ENCODE results near the gene IPO4. TPM values are rescaled to one million over a fixed set of nuclear protein-coding genes. Genes with fewer than 3 reads are reported as not detected.

The IPO4 gene
- total and polyA plus RNA-seq, 10 of the 15 experiments (the other 5 are each of a cell fraction or from before 2014, with no cell fraction given), result 7.8 to 139 (median 37.6) TPM

GRCh38 chr14:24177891-24178290 lies 10.7 kb downstream of the IPO4 start:
- ChIA-PET CTCF (interaction anchor here (1.1 kb wide), 1 partner anchor 16 kb away, joined by 3 read pairs; the partner anchor contains the start of gene IRF9), POLR2A (interaction anchor here (1.1 to 1.3 kb wide), 2 partner anchors 17 to 68 kb away, joined by 3 to 4 read pairs; partner anchors contain the start of gene IRF9), RAD21 (ENCODE audit: unreplicated experiment) (no interaction called here), SMC1A (ENCODE audit: uncharacterized antibody, unreplicated experiment) (no interaction called here)
- Histone ChIP-seq H3K9ac (ENCODE audit: control insufficient read depth, insufficient read depth, low read length) (no peak overlapping the region), H3K4me3 (no peak overlapping the region), H3K4me2 (ENCODE audit: control insufficient read depth, insufficient read depth) (no peak overlapping the region), H2AFZ (ENCODE audit: control insufficient read depth, low read depth, low read length) (no peak overlapping the region), H3K27me3 (replicated peaks in 1 of 2; ENCODE audit: control insufficient read depth in 2 of 2, insufficient read depth in 2 of 2, low read length in 1 of 2) (no peaks in the 10 kb centered on the region), H3K27ac (ENCODE audit: control insufficient read depth, insufficient read depth) (no peak overlapping the region), H3K79me2 (ENCODE audit: control insufficient read depth, insufficient read depth, low read length) (no peaks in the 10 kb centered on the region), H4K20me1 (ENCODE audit: control insufficient read depth, insufficient read depth) (no peaks in the 10 kb centered on the region), H3K9me3 (replicated peaks; ENCODE audit: control insufficient read depth, insufficient read depth, low read length) (no peaks in the 10 kb centered on the region), H3K4me1 (ENCODE audit: control insufficient read depth, insufficient read depth, low read length) (no peaks in the 10 kb centered on the region), H3K36me3 (ENCODE audit: control insufficient read depth in 2 of 2, insufficient read depth in 2 of 2, low read length in 1 of 2) (peaks cover 14 to 38% of the 10 kb centered on the region in 2 experiments; a peak in 3 of 4 replicates)
- ATAC-seq (no peak), FAIRE-seq (no peak), DNase-seq (ENCODE audit: low read depth, low spot score) (no peak)
- intact Hi-C loops (cut with micrococcal nuclease; ENCODE audit: unreplicated experiment) (no loop called here), in situ Hi-C loops (cut with MboI) (no loop called here)
- 93% methylated on average over 7 of the region's 14 CpGs for WGBS (ENCODE audit: insufficient coverage, insufficient replicate concordance, low lambda C conversion rate, missing lambda C conversion rate)
- no peak for TF ChIP-seq ZNF24 (IDR thresholded peaks at IDR 0.05)
- no peak for TF ChIP-seq YY1 (IDR thresholded peaks at IDR 0.05; ENCODE audit: low read depth, low read length)
- no peak for TF ChIP-seq KDM1A (IDR thresholded peaks at IDR 0.05; ENCODE audit: borderline replicate concordance)
- no TSS peak for BruUV-seq (replicated peaks)

- no peak overlapping the region for H3K4me3 ChIP-seq
- ChIA-PET CTCF (interaction anchor here (1.1 kb wide), 1 partner anchor 16 kb away, joined by 3 read pairs; the partner anchor contains the start of gene IRF9), RAD21 (ENCODE audit: unreplicated experiment) (no interaction called here), SMC1A (ENCODE audit: uncharacterized antibody, unreplicated experiment) (interaction anchor here (1.0 kb wide), 1 partner anchor 16 kb away, joined by 3 read pairs; the partner anchor contains the start of gene IRF9), POLR2A (interaction anchor here (1.1 to 1.3 kb wide), 2 partner anchors 17 to 67 kb away, joined by 3 to 4 read pairs; partner anchors contain the start of gene IRF9)
- in situ Hi-C loops (cut with MboI), result no loop called here
- no peak for TF ChIP-seq HSF1 (IDR thresholded peaks at IDR 0.05; ENCODE audit: low read depth, low read length)
- TF ChIP-seq SMARCA5 (IDR thresholded peaks at IDR 0.05), result no peak
- peak; percentile 14; the same call in 1 of the 2 replicates for TF ChIP-seq POLR2AphosphoS5 (IDR thresholded peaks at IDR 0.05; ENCODE audit: low read length)
- H3K27ac ChIP-seq (ENCODE audit: control insufficient read depth, insufficient read depth), result no peak overlapping the region
- no peaks in the 10 kb centered on the region for H4K20me1 ChIP-seq (ENCODE audit: control insufficient read depth, insufficient read depth)
- 87% methylated on average over 12 of the region's 12 CpGs for WGBS (ENCODE audit: insufficient coverage, insufficient replicate concordance, low lambda C conversion rate, missing lambda C conversion rate)
- BruUV-seq (replicated peaks), result no TSS peak
- no peaks in the 10 kb centered on the region for H3K4me1 ChIP-seq (ENCODE audit: control insufficient read depth, insufficient read depth, low read length)
- peaks cover 4% of the 10 kb centered on the region for H3K79me2 ChIP-seq (ENCODE audit: control insufficient read depth, insufficient read depth, low read length)
- no peak overlapping the region for H3K4me2 ChIP-seq (ENCODE audit: control insufficient read depth, insufficient read depth)
- no peak overlapping the region for H3K9ac ChIP-seq (ENCODE audit: control insufficient read depth, insufficient read depth, low read length)
- FAIRE-seq (no peak), DNase-seq (ENCODE audit: low read depth, low spot score) (no peak), ATAC-seq (no peak)
- H3K27me3 ChIP-seq (replicated peaks in 1 of 2; ENCODE audit: control insufficient read depth in 2 of 2, insufficient read depth in 2 of 2, low read length in 1 of 2), result no peaks in the 10 kb centered on the region
- intact Hi-C loops (cut with micrococcal nuclease; ENCODE audit: unreplicated experiment), result no loop called here
- H3K9me3 ChIP-seq (replicated peaks; ENCODE audit: control insufficient read depth, insufficient read depth, low read length), result no peaks in the 10 kb centered on the region
- peaks cover 12 to 33% of the 10 kb centered on the region in 2 experiments; a peak in 3 of 4 replicates for H3K36me3 ChIP-seq (ENCODE audit: control insufficient read depth in 2 of 2, insufficient read depth in 2 of 2, low read length in 1 of 2)
- H2AFZ ChIP-seq (ENCODE audit: control insufficient read depth, low read depth, low read length), result no peak overlapping the region
Observed at GRCh38 chr14:24177041-24177825, 11.4 kb downstream of the IPO4 start.

Measured in GM12878 (cell line).